UCSD-AML1 (cell line): ENCODE data around the gene ANO7.

ENCODE experiments used
- DNase-seq: peaks from one replicate; lab custom pipeline; 2025; ENCODE audit not compliant: unreplicated experiment; lab: John Stamatoyannopoulos, UW

ANO7 gene

GRCh38 chr2:241244368-241244767 lies 55.9 kb downstream of the ANO7 start:
- no peak for DNase-seq

- no peak for DNase-seq
Measured at GRCh38 chr2:241248289-241248688, 59.8 kb downstream of the ANO7 start.

DNA sequence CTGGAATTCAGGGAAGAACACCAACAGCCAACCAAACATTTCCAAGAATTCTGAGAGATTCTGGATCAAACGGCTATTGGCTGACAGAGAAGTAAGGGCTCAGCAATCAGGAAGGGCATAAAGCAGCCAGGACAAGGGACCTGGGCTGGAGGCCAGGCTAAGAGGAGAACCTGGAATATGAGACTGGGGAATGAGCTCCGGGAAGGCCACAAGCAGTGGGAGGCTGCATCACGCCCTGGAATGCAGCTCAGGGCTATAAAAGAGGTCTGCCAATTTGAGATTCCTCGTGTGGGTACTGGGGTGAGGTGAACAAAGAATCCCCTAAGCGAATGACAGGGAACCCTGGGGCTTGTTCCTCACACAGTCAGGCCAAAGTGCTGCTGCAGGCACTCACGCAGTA lies 60.4 kb downstream of the ANO7 start:
- no peak for DNase-seq

GRCh38 chr2:241249654-241250053 lies 61.2 kb downstream of the ANO7 start:
- no peak for DNase-seq

DNA sequence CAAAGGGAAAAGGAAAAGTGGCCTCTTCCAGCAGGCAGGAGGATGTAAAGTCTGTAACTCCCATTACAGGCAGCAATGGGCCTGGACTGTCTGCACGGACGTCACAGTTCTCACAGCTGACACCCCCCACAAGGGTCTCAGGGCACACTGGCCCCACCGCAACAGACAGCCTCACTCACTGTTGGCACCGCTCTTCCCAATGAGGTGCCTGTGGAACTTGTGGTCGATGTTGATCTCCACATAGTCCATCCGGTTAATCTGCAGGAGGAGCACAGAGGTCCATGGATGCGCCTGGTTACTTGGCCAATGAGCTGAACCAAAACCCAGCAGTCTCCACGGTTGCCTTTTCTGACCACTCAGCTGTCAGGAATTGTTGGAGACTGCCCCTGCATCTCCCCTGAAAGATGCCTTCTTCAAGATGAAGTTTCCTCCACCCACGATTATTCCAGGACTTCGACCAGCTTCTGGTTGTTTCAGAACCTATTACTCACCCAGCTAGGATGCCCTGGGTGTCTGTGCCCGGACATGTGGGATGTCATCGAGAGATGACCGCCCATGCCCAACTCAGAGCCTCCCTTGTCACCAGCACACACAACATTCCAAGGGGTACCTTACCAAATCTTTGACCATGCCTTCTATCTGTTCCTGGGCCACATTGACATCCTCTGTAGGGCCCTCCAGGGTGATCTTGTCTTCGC lies 64.5 kb downstream of the ANO7 start:
- no peak for DNase-seq

- no peak for DNase-seq
Measured at GRCh38 chr2:241254904-241255351, 66.5 kb downstream of the ANO7 start.

- no peak for DNase-seq
Measured at GRCh38 chr2:241255542-241256167, 67.2 kb downstream of the ANO7 start.

- no peak for DNase-seq
Measured at GRCh38 chr2:241256168-241256545, 67.7 kb downstream of the ANO7 start.

DNA sequence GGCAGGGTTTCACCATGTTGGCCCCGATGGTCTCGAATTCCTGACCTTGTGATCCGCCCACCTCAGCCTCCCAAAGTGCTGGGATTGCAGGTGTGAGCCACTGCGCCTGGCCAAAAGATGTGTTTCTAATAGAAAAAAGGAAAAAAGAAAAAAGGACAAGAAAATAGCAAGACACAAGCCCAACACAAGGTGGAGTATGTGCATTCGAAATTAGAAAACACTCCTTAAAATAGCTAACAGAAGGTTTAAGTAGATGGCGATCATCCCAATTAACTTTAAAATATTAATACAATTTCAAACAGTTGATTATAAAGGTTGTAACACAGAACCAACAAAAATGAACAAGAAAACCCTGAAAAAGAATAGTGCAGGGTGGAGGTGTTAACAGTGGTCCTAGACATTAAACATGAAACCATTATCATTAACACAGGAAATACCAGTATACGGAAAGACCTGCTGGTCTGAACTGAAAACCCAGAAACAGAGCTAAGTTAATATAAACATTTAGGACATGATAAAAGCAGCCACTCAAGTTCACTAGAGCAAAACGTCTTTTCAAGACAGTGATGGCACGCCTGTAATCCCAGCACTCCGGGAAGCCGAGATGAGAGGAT lies 69.0 kb downstream of the ANO7 start:
- DNase-seq, result no peak

GRCh38 chr2:241258505-241259280 lies 70.2 kb downstream of the ANO7 start:
- no peak for DNase-seq

DNA sequence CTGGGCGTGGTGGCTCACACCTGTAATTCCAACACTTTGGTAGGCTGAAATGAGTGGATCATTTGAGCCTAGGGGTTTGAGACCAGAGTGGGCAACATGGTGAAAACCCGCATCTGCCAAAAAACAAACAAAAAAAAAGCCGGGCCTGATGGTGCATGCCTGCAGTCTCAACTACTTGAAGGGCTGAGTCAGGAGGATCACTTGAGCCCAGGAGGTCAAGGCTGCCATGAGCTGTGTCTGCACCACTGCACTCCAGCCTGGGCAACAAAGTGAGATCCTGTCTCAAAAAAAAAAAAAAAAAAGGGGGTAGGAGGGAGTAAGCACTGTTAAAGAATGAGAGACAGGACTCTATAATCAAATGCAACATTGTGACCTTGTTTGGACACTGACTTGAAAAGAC lies 72.4 kb downstream of the ANO7 start:
- no peak for DNase-seq

GRCh38 chr2:241261628-241262027 lies 73.2 kb downstream of the ANO7 start:
- no peak for DNase-seq

DNA sequence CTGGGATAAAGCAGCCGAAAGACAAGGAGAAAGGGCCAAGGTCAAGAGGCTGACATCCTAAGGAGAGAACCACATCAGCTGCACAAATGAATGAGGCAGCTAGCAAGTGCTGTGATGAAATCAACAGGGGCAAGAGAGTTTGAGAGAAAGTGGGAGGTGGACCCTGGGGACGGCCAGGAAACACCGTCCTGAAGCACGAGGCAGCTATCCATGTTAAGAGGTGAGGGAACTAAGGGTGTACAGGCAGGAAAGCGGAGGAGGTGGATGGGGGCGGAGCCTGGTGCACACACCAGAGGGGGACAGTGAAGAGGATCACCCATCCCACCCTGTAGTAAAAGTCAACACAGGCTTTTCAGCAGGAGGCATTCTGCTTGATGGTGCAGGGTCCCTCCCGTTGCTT lies 74.6 kb downstream of the ANO7 start:
- no peak for DNase-seq

DNA sequence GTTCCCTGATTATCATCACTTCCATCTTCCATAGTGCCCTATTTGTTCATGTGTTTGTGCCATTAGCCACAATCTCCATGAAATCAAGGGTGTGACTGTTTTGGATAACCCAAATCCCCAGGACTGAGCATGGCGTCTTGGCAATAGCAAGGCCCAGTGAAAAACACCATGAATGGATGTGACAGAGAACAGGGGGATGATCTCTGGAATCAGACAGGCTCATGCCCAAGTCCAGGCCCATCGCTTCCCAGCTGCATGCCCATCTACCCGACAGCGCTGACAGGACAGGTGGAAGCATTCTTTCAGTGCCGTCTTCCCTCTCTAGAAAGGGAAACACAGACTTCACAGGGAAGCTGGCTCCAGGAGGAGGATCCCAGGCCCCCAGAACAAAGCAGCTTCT lies 77.0 kb downstream of the ANO7 start:
- DNase-seq, result no peak

GRCh38 chr2:241267249-241268067 lies 79.0 kb downstream of the ANO7 start:
- no peak for DNase-seq

DNA sequence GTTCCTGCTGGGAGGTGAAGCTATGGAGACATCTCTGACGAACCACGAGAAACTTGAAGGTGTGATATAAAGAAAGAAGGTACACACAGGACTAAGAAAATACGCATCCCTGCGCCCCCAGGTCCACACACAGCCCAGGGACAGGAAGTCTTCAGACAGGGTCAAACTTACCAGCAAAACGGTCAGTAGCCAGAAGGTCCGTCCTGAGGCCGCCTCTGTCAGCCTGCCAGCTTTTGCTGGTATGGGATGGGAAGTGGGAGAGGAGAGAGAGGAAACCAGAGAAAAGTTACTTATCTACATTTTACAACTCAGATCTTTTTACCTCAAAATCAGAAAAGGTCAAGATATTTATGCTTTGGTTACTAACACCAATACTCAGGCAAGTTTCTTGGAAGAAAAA lies 79.8 kb downstream of the ANO7 start:
- DNase-seq, result no peak

DNA sequence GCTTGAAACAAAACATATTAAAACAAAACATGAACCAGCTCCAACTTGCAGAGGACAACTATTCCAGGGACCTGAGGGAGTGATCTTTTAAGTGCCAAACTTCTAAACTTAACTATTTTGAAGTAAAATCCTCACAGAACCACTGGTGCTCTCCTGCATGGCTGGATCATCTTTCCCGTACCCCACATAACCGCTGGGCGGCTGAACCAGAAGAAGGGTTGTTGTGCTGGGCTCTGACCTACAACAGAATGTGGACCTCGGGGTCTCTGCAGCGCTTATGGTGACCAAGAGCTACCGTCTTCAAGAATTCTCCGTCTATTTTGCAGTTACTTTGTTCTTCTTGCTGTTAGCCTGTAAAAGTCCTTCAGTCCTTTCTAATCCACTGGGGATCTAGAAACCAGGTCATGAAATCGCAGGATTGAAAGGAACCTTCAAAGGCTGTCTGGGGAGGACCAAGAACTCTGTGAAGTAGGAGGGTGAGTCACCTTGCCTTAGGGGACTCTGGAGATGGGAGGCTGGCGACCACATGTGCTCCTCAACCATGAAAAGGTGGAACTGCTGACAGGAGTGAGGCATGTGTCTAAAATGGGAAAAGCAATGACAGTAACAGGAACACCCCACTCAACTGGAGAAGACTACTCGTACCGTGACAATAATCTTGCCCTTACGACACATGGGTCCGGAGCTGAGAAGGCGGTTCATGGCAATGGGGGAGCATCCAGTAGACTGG lies 80.4 kb downstream of the ANO7 start:
- no peak for DNase-seq

DNA sequence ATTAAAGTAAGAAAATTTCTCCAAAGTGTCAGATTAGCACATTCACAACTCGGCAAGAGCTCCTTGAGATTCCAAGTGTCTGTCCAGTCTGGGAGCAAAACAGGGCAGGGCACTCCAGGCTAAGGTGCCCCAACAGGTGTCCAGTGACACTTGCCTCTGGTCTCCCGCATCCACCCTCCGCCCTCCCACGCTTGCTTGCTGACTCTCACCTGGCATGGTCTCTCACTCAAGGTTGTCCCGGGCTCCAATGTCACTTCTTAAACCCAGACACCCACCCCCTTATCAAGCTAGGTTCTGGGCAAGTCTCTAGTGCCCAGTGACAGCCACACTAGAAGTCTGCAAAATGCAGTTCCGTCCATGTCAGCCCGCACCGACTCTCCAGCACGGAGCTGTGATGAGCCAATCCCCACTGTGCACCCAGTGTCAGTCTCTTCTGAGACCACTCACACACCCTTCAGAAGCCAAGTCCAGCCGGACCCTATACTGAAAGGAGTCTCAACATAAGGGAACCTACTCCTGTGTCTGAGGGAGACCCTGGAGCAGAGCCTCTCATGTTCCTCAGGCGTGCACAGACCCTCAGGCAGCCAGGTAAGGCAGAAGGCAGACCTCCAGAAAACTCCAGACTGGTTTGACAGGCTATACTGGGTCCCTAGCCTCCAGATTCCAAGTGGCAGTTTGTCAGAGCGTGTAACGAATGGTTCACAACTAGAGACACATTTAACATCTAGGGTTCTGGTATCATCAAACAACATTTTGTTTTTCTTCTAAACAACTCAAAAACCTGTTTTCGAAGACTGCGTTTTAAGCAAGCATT lies 81.4 kb downstream of the ANO7 start:
- DNase-seq, result no peak

DNA sequence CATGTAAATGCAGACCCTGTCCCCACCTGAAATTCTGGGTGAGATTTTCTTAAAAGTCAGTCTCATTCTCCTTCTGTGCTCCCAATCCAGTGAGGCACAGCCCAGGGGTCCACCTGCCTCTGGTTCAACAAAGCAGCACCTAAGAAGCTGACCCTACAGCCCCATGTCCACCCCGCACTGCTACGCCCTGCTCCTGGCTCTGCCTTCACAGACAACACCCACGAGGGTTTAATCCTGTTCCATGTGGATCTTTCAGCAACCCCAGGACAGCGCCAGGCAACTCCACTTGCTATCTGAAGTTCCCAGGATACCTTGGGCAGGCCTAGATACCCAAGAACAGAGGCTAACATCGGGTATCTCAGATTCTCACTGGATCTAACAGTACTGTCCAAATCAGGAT lies 82.1 kb downstream of the ANO7 start:
- no peak for DNase-seq
